Uterus (tissue), 4 donors: ENCODE data around the gene CXXC4. TPM values are rescaled to one million over a fixed set of nuclear protein-coding genes. Genes with fewer than 3 reads are reported as not detected.

ENCODE experiments used
- DNase-seq, 2 donors: peaks; one replicate each; pipeline ENCODE4 v3.0.0-alpha.2; 2019 to 2020
- H3K27ac ChIP-seq, 2 donors: fragments of 200-600 bp; sonication (generic); 1 replicate in 1 of 2; 2 replicates in 1 of 2; pipeline ENCODE4 v1.5.1; 2016 to 2018
- H3K27me3 ChIP-seq, 2 donors: fragments of 200-600 bp; sonication (generic); one replicate each; pipeline ENCODE4 v1.5.1; 2018 to 2019; ENCODE audit warnings: control low read depth in 1 of 2
- H3K36me3 ChIP-seq, 2 donors: fragments of 200-600 bp; sonication (generic); one replicate each; pipeline ENCODE4 v1.5.1; 2019; ENCODE audit warnings: control low read depth in 1 of 2
- H3K4me1 ChIP-seq, 2 donors: fragments of 200-600 bp; sonication (generic); one replicate each; pipeline ENCODE4 v1.5.1; 2018 to 2019; ENCODE audit warnings: control low read depth in 1 of 2
- H3K4me3 ChIP-seq, 2 donors: fragments of 200-600 bp; sonication (generic); 1 replicate in 1 of 2; 2 replicates in 1 of 2; pipeline ENCODE4 v1.5.1; 2018 to 2019; ENCODE audit warnings: mild to moderate bottlenecking in 1 of 2
- H3K9me3 ChIP-seq, 2 donors: fragments of 200-600 bp; sonication (generic); one replicate each; pipeline ENCODE4 v1.5.1; 2019; ENCODE audit warnings: control low read depth in 1 of 2
- POLR2A ChIP-seq, 2 donors: fragments of 450-650 bp; IDR thresholded peaks; one replicate each; pipeline ENCODE4 v1.6.1; 2016; ENCODE audit warnings: antibody characterized with exemption in 2 of 2, mild to moderate bottlenecking in 1 of 2, moderate library complexity in 1 of 2
- intact Hi-C: fragments of 100-400 bp; cut with DNase I; formaldehyde crosslinking; loops from one replicate; pipeline ENCODE4 v1.15.1; 2023; ENCODE audit warnings: low total_unique reads
- total RNA-seq, 4 donors: library from RNA; depleted of rRNA in 3 of 4; stranded (reverse); fragments of >200 nt in 3 of 4; gene quantifications; one replicate each; pipeline versions ENCODE4 v1.1.0 to v1.2.4, GENCODE V29; 2014 to 2023
- TF ChIP-seq, protein P1 (sequence below), 4 experiments: fragments of 200-600 bp in 2 of 4; fragments of 450-650 bp in 2 of 4; sonication (generic) in 2 of 4; IDR thresholded peaks; one replicate each; pipeline ENCODE4 v1.5.1; 2016 to 2019; ENCODE audit warnings: antibody characterized with exemption in 4 of 4, mild to moderate bottlenecking in 2 of 4, moderate library complexity in 1 of 4
- donor health status: DM: yes; HTN: yes; CAD: no.

CXXC4 gene
- total RNA-seq, 4 donors from 2014 or later, result 0.51 to 3.8 (median 2.0) TPM

DNA sequence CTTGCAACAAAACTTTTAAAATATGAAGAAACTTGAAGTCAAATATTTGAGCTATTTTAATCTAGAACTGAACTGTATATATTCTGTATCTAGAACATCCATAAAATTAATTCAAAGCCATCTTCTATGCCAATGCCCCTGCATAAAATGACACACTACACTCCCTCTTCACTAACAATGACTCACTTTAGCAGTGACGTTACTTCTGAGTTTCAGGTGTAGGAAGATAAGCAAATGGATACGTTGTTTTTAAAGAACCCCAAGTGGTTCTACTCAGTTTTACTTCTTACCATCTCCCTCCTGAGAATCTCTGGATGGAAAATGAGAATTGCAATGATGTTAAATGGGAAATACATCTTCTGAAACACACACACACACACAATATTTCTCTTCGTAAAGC lies 45.2 kb downstream of the CXXC4 start:
- intact Hi-C loops, result no loop called here
- DNase-seq, result no peak
- Histone ChIP-seq H3K4me1 (no peaks in the 10 kb centered on the region), H3K9me3 (no peaks in the 10 kb centered on the region), H3K27me3 (no peaks in the 10 kb centered on the region), H3K4me3 (no peak overlapping the region), H3K36me3 (no peaks in the 10 kb centered on the region), H3K27ac (no peak overlapping the region)
- no peak for TF ChIP-seq POLR2A (IDR thresholded peaks at IDR 0.05)

DNA sequence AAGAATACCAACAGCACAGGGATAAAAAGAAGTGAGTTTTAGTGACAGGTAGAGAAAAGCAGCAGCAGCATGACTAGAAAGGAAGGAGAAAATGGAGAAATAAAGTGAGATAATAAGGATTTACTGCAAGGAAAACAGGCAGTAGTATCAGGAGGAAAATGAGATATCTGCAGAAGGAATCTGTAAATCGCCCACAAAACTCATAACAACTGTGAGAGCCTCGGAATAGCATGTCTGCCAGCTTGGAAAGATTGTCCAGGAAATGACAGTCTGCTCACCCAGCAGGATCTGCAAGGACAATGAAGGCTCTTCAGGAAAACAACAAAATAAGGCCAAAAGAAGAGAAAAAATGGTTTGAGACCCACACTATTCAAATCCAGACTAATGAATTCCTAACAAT lies 47.4 kb downstream of the CXXC4 start:
- Histone ChIP-seq H3K36me3 (no peaks in the 10 kb centered on the region), H3K27me3 (no peaks in the 10 kb centered on the region), H3K27ac (no peak overlapping the region), H3K9me3 (no peaks in the 10 kb centered on the region), H3K4me3 (no peak overlapping the region), H3K4me1 (no peaks in the 10 kb centered on the region)
- DNase-seq, result no peak
- TF ChIP-seq POLR2A (IDR thresholded peaks at IDR 0.05), result no peak
- TF ChIP-seq, protein P1, sequence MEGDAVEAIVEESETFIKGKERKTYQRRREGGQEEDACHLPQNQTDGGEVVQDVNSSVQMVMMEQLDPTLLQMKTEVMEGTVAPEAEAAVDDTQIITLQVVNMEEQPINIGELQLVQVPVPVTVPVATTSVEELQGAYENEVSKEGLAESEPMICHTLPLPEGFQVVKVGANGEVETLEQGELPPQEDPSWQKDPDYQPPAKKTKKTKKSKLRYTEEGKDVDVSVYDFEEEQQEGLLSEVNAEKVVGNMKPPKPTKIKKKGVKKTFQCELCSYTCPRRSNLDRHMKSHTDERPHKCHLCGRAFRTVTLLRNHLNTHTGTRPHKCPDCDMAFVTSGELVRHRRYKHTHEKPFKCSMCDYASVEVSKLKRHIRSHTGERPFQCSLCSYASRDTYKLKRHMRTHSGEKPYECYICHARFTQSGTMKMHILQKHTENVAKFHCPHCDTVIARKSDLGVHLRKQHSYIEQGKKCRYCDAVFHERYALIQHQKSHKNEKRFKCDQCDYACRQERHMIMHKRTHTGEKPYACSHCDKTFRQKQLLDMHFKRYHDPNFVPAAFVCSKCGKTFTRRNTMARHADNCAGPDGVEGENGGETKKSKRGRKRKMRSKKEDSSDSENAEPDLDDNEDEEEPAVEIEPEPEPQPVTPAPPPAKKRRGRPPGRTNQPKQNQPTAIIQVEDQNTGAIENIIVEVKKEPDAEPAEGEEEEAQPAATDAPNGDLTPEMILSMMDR (IDR thresholded peaks at IDR 0.05), result no peak
- intact Hi-C loops, result no loop called here

DNA sequence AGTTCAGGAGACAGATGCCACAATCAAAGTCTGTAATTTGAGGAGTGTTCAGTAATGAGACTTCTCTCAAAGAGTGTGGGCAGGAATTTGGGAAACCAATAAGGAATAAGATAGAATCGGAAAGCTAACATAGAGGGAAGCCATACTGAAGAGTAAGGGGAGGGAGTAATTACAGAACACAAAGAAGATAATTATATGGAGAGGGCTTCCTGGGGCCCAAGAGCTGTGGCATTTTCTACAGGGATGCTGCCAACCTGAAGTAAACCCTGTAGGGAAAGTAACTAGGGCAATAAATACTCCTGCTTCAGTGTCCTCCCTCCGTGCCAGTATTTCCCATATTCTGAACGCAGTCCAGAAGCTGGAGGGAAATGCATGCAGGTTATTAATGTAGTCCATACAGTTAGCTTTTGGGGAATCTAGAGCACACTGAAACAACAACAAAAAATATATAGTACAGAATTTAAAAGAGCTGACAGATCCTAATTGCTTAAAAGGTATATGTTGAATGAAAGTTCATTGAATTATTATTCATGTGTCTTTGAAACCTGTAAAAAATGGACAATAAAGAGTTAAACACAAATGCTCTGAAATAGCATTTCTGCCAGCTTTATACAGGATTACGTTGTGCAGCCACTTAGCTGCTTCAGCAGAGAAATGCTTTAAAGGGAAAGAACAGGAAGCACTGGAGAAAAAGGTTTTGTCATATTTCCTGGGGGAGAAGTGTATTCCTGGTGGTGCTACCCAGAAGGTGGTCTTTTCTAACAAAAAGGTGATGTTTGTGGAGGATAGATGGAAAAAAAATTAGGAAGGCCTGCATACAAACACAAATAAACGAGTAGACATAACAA lies 48.0 kb downstream of the CXXC4 start:
- H3K9me3 ChIP-seq, result no peaks in the 10 kb centered on the region
- no peaks in the 10 kb centered on the region for H3K4me1 ChIP-seq
- H3K4me3 ChIP-seq, result no peak overlapping the region
- intact Hi-C loops, result no loop called here
- TF ChIP-seq, protein P1 (IDR thresholded peaks at IDR 0.05), result no peak
- no peak for TF ChIP-seq POLR2A (IDR thresholded peaks at IDR 0.05)
- no peaks in the 10 kb centered on the region for H3K36me3 ChIP-seq
- DNase-seq, result no peak
- H3K27ac ChIP-seq, result no peak overlapping the region
- no peaks in the 10 kb centered on the region for H3K27me3 ChIP-seq

DNA sequence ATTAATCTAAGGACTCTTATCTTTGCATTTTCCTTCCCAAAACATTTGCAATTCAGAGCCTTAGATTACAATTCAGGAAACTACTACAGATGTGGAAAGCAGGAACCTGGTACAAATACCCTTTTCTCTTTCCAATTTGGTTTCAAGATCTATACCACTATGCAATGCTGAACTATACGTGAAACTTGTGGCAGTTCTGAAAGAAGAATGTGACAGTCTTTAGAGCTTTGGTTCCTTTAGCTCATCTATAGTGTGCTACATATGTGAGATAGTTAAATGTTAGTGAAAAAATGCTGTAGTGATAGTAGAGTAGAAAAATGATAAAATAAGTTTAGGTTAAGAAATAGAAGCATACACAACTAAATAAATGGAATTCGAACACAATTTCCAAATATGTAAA lies 50.0 kb downstream of the CXXC4 start:
- Histone ChIP-seq H3K4me1 (no peaks in the 10 kb centered on the region), H3K9me3 (no peaks in the 10 kb centered on the region), H3K27me3 (no peaks in the 10 kb centered on the region), H3K36me3 (no peaks in the 10 kb centered on the region), H3K27ac (no peak overlapping the region), H3K4me3 (no peak overlapping the region)
- no peak for DNase-seq
- intact Hi-C loops, result no loop called here
- TF ChIP-seq, protein P1 (IDR thresholded peaks at IDR 0.05), result no peak

DNA sequence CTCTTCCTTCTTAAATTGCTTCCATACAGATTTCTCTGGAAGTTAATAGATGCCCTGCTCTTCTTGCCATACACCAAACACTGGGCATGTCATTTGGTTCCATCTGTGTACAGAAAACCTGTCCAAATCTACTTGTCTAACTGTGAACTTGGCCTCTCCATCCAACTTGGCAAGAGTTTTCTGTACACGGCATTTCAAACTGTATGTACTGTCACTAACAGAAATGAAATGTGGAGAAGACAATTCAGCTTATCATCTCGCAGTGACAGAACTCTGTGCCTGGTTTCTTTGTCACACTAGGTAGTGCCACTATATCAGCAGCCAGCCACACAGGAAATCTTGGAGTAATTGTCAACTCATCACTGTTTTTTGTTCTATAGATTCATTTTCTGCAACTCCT lies 58.2 kb downstream of the CXXC4 start:
- Histone ChIP-seq H3K27ac (no peak overlapping the region), H3K9me3 (no peaks in the 10 kb centered on the region), H3K4me3 (no peak overlapping the region), H3K36me3 (no peaks in the 10 kb centered on the region), H3K4me1 (no peaks in the 10 kb centered on the region), H3K27me3 (no peaks in the 10 kb centered on the region)
- TF ChIP-seq POLR2A (IDR thresholded peaks at IDR 0.05), result no peak
- TF ChIP-seq, protein P1 (IDR thresholded peaks at IDR 0.05), result no peak
- intact Hi-C loops, result no loop called here
- DNase-seq, result no peak
